SU-DHL-6 (cell line): ENCODE measurements around the gene CD6.

Experiments
- H2AFZ ChIP-seq: fragments of 200-600 bp; sonication (generic); 2 replicates; pipeline ENCODE4 v1.6.1; 2014; ENCODE audit warnings: low read depth, mild to moderate bottlenecking, moderate library complexity, mixed read lengths, antibody characterized with exemption, low read length; ENCODE audit not compliant: severe bottlenecking
- H3F3A ChIP-seq: fragments of 200-600 bp; shearing (Covaris generic); 2 replicates; pipeline ENCODE4 v1.6.0; 2016; ENCODE audit warnings: antibody characterized with exemption, mild to moderate bottlenecking; ENCODE audit not compliant: insufficient read depth
- H3K27ac ChIP-seq: fragments of 200-600 bp; sonication (generic); 2 replicates; pipeline ENCODE4 v1.5.1; 2016; ENCODE audit warnings: low read depth, mild to moderate bottlenecking, low read length, moderate library complexity, mixed read lengths
- H3K27me3 ChIP-seq: fragments of 200-600 bp; sonication (generic), shearing (Covaris generic); 2 replicates; pipeline ENCODE4 v1.6.0; 2014; ENCODE audit warnings: mild to moderate bottlenecking, low read length
- H3K36me3 ChIP-seq: fragments of 200-600 bp; sonication (generic); 2 replicates; pipeline ENCODE4 v1.6.1; 2014; ENCODE audit warnings: mild to moderate bottlenecking, low read length, mixed read lengths
- H3K4me2 ChIP-seq: fragments of 300-600, 200-600 bp; shearing (Covaris generic), sonication (generic); 2 replicates; pipeline ENCODE4 v1.6.0; 2014; ENCODE audit warnings: low read length, low read depth, mild to moderate bottlenecking; ENCODE audit not compliant: poor library complexity, severe bottlenecking
- H3K4me3 ChIP-seq: fragments of 200-600 bp; sonication (generic); 2 replicates; pipeline ENCODE4 v1.5.1; 2014; ENCODE audit warnings: antibody characterized with exemption, low read length, mild to moderate bottlenecking, mixed read lengths; ENCODE audit not compliant: insufficient read depth, poor library complexity, severe bottlenecking
- H3K79me2 ChIP-seq: fragments of 200-600 bp; sonication (generic); 2 replicates; pipeline ENCODE4 v1.6.1; 2014; ENCODE audit warnings: mild to moderate bottlenecking, low read length, moderate library complexity; ENCODE audit not compliant: insufficient read depth
- H3K9ac ChIP-seq: fragments of 200-600 bp; sonication (generic); 2 replicates; pipeline ENCODE4 v1.7.0; 2014; ENCODE audit warnings: mild to moderate bottlenecking, low read length
- H3K9me2 ChIP-seq: fragments of 200-600 bp; sonication (generic); replicated peaks from 2 replicates; pipeline ENCODE4 v1.6.1; 2014; ENCODE audit warnings: low read length; ENCODE audit not compliant: insufficient read depth
- H3K9me3 ChIP-seq: fragments of 200-600 bp; sonication (generic); 2 replicates; pipeline ENCODE4 v1.6.1; 2014; ENCODE audit warnings: low read length, mixed read lengths; ENCODE audit not compliant: insufficient read depth
- H4K20me1 ChIP-seq: fragments of 200-600 bp; sonication (generic); 2 replicates; pipeline ENCODE4 v1.6.1; 2014; ENCODE audit warnings: low read depth, mild to moderate bottlenecking, antibody characterized with exemption, low read length, moderate library complexity, mixed read lengths
- CTCF ChIP-seq: fragments of 200-600 bp; sonication (generic); IDR thresholded peaks from one replicate; pipeline ENCODE4 v1.5.1; 2017; ENCODE audit warnings: antibody characterized with exemption, mild to moderate bottlenecking, low read length, moderate library complexity; ENCODE audit not compliant: insufficient read depth, poor library complexity, severe bottlenecking
- EZH2phosphoT487 ChIP-seq: fragments of 200-600 bp; sonication (generic), shearing (Covaris generic); conservative IDR thresholded peaks from 2 replicates; pipeline ENCODE4 v1.6.1; 2018; ENCODE audit warnings: mild to moderate bottlenecking, antibody characterized with exemption, low read length, moderate library complexity, mixed read lengths

The CD6 gene

DNA sequence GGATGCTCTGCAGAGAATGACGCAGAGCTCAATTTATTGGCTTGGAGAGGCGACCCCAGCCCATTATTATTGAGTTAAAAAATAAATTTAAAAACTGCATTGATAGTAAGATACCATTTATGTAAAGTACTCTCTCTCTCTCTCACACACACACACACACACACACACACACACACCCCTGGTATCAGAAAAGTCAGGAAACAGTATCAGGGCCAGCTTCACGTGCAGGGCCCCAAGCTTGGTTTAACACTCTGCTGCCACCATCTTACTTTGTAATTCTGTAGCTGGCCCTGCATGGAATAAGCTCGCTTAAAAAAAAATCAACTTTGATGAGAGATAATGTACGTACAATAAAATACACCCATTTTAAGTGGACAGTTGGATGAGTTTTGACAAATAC is 71.1 kb downstream of the CD6 start:
- no peaks in the 10 kb centered on the region for H3K79me2 ChIP-seq
- TF ChIP-seq EZH2phosphoT487, result no peak
- no peak for TF ChIP-seq CTCF
- H3K4me2 ChIP-seq, result no peak overlapping the region
- H3K9ac ChIP-seq, result no peak overlapping the region
- no peak overlapping the region for H3K4me3 ChIP-seq
- no peaks in the 10 kb centered on the region for H3K9me2 ChIP-seq
- H4K20me1 ChIP-seq, result no peaks in the 10 kb centered on the region
- H3F3A ChIP-seq, result no peaks in the 10 kb centered on the region
- no peaks in the 10 kb centered on the region for H3K9me3 ChIP-seq
- no peak overlapping the region for H2AFZ ChIP-seq
- H3K27ac ChIP-seq, result no peak overlapping the region
- no peaks in the 10 kb centered on the region for H3K36me3 ChIP-seq
- no peaks in the 10 kb centered on the region for H3K27me3 ChIP-seq

GRCh38 chr11:61042961-61043540 is 71.6 kb downstream of the CD6 start:
- no peaks in the 10 kb centered on the region for H3K9me3 ChIP-seq
- no peaks in the 10 kb centered on the region for H3K27me3 ChIP-seq
- no peaks in the 10 kb centered on the region for H3K9me2 ChIP-seq
- H4K20me1 ChIP-seq, result no peaks in the 10 kb centered on the region
- H3K79me2 ChIP-seq, result no peaks in the 10 kb centered on the region
- no peaks in the 10 kb centered on the region for H3K36me3 ChIP-seq
- no peak overlapping the region for H3K4me2 ChIP-seq
- H3F3A ChIP-seq, result no peaks in the 10 kb centered on the region
- no peak overlapping the region for H3K27ac ChIP-seq
- no peak overlapping the region for H3K9ac ChIP-seq
- TF ChIP-seq EZH2phosphoT487 (no peak), CTCF (no peak)
- no peak overlapping the region for H2AFZ ChIP-seq
- H3K4me3 ChIP-seq, result no peak overlapping the region

- Histone ChIP-seq H2AFZ (no peak overlapping the region), H3K4me2 (no peak overlapping the region), H3K4me3 (no peak overlapping the region), H3K36me3 (no peaks in the 10 kb centered on the region), H3K27me3 (no peaks in the 10 kb centered on the region), H4K20me1 (no peaks in the 10 kb centered on the region), H3K79me2 (no peaks in the 10 kb centered on the region), H3K27ac (no peak overlapping the region), H3K9ac (no peak overlapping the region), H3F3A (no peaks in the 10 kb centered on the region), H3K9me2 (no peaks in the 10 kb centered on the region), H3K9me3 (no peaks in the 10 kb centered on the region)
- no peak for TF ChIP-seq CTCF
- TF ChIP-seq EZH2phosphoT487, result no peak
These were observed 73.8 kb downstream of the CD6 start for GRCh38 chr11:61045271-61045670.
